ENCODE data around the gene TMED4.
A peak's percentile ranks its signal among the peaks of the same experiment; 100 is the strongest.

TMED4 gene

GRCh38 chr7:44607141-44608068 is 25.4 kb upstream of the TMED4 start:
- H3K4me3 ChIP-seq (ENCODE audit: insufficient read depth, low read length, poor library complexity, severe bottlenecking) = peak overlapping the region; percentile 61
- peaks cover 55% of the 10 kb centered on the region for H3K79me2 ChIP-seq (ENCODE audit: insufficient read depth, low read length)
- TF ChIP-seq CTCF (IDR thresholded peaks at IDR 0.05; ENCODE audit: insufficient read depth, low read length, poor library complexity, severe bottlenecking) (no peak), EZH2phosphoT487 (conservative IDR thresholded peaks at IDR 0.05; ENCODE audit: low read length) (no peak)
- no peaks in the 10 kb centered on the region for H3F3A ChIP-seq (ENCODE audit: insufficient read depth)
- H3K27ac ChIP-seq (ENCODE audit: low read depth, low read length) = peak overlapping the region; percentile 51
- no peaks in the 10 kb centered on the region for H3K36me3 ChIP-seq (ENCODE audit: low read length)
- no peaks in the 10 kb centered on the region for H3K9me2 ChIP-seq (replicated peaks; ENCODE audit: insufficient read depth, low read length)
- no peaks in the 10 kb centered on the region for H4K20me1 ChIP-seq (ENCODE audit: low read depth, low read length)
- H3K27me3 ChIP-seq (ENCODE audit: low read length) = no peaks in the 10 kb centered on the region
- H3K4me2 ChIP-seq (ENCODE audit: low read depth, low read length, poor library complexity, severe bottlenecking) = peak overlapping the region; percentile 83
- H2AFZ ChIP-seq (ENCODE audit: low read depth, low read length, severe bottlenecking) = no peak overlapping the region
- no peaks in the 10 kb centered on the region for H3K9me3 ChIP-seq (ENCODE audit: insufficient read depth, low read length)
- H3K9ac ChIP-seq (ENCODE audit: low read length) = peak overlapping the region; percentile 65

- Histone ChIP-seq H3K9ac (ENCODE audit: low read length) (peak within 1 kb of the TSS; percentile 65), H3F3A (ENCODE audit: insufficient read depth) (peaks cover 4% of the 10 kb centered on the region; the same call in 1 of the 2 replicates), H2AFZ (ENCODE audit: low read depth, low read length, severe bottlenecking) (peak within 1 kb of the TSS; percentile 86), H4K20me1 (ENCODE audit: low read depth, low read length) (no peaks in the 10 kb centered on the region), H3K27ac (ENCODE audit: low read depth, low read length) (peak within 1 kb of the TSS; percentile 77), H3K4me3 (ENCODE audit: insufficient read depth, low read length, poor library complexity, severe bottlenecking) (peak within 1 kb of the TSS; percentile 77), H3K36me3 (ENCODE audit: low read length) (no peaks in the 10 kb centered on the region), H3K4me2 (ENCODE audit: low read depth, low read length, poor library complexity, severe bottlenecking) (peak within 1 kb of the TSS; percentile 86), H3K9me3 (ENCODE audit: insufficient read depth, low read length) (no peaks in the 10 kb centered on the region), H3K9me2 (replicated peaks; ENCODE audit: insufficient read depth, low read length) (no peaks in the 10 kb centered on the region), H3K79me2 (ENCODE audit: insufficient read depth, low read length) (peaks cover 46% of the 10 kb centered on the region), H3K27me3 (ENCODE audit: low read length) (no peaks in the 10 kb centered on the region)
- TF ChIP-seq CTCF (IDR thresholded peaks at IDR 0.05; ENCODE audit: insufficient read depth, low read length, poor library complexity, severe bottlenecking) (no peak), EZH2phosphoT487 (conservative IDR thresholded peaks at IDR 0.05; ENCODE audit: low read length) (no peak)
These were observed 24.5 kb upstream of the TMED4 start, which contains the start of gene OGDH for GRCh38 chr7:44606341-44607140. OGDH (plus strand) TSS chr7:44606627; CDS start chr7:44624344, 17,717 bp downstream.

GRCh38 chr7:44604941-44605340 is 22.9 kb upstream of the TMED4 start:
- Histone ChIP-seq H3K9me2 (replicated peaks; ENCODE audit: insufficient read depth, low read length) (no peaks in the 10 kb centered on the region), H3K4me2 (ENCODE audit: low read depth, low read length, poor library complexity, severe bottlenecking) (no peak overlapping the region), H3K27me3 (ENCODE audit: low read length) (no peaks in the 10 kb centered on the region), H3K4me3 (ENCODE audit: insufficient read depth, low read length, poor library complexity, severe bottlenecking) (no peak overlapping the region), H3K79me2 (ENCODE audit: insufficient read depth, low read length) (peaks cover 30% of the 10 kb centered on the region), H3F3A (ENCODE audit: insufficient read depth) (peaks cover 4% of the 10 kb centered on the region; the same call in 1 of the 2 replicates), H4K20me1 (ENCODE audit: low read depth, low read length) (no peaks in the 10 kb centered on the region), H3K9me3 (ENCODE audit: insufficient read depth, low read length) (no peaks in the 10 kb centered on the region), H2AFZ (ENCODE audit: low read depth, low read length, severe bottlenecking) (no peak overlapping the region), H3K27ac (ENCODE audit: low read depth, low read length) (no peak overlapping the region), H3K36me3 (ENCODE audit: low read length) (no peaks in the 10 kb centered on the region), H3K9ac (ENCODE audit: low read length) (no peak overlapping the region)
- TF ChIP-seq EZH2phosphoT487 (conservative IDR thresholded peaks at IDR 0.05; ENCODE audit: low read length) (no peak), CTCF (IDR thresholded peaks at IDR 0.05; ENCODE audit: insufficient read depth, low read length, poor library complexity, severe bottlenecking) (no peak)
